SK-MEL-5 (cell line): ENCODE data around the gene SLC6A5. TPM values are rescaled to one million over a fixed set of nuclear protein-coding genes. Genes with fewer than 3 reads are reported as not detected.

Experiments used
- DNase-seq: peaks from one replicate; pipeline ENCODE4 v3.0.0-alpha.2; 2016; ENCODE audit warnings: low read depth, low spot score
- in situ Hi-C: cut with HindIII; loops from 2 replicates; pipeline ENCODE4 v1.10.0; 2016; ENCODE audit warnings: low sequenced_read_pairs, high pct_unique_total_duplicates, low pct_unique_long_range_greater_than_20kb
- total RNA-seq: library from RNA; depleted of rRNA; stranded (reverse); fragments of >200 nt; shearing (Covaris generic); gene quantifications from 2 replicates; pipeline ENCODE4 v1.2.3, GENCODE V29; 2014

Gene SLC6A5
- total RNA-seq, 1 experiment from 2014 or later: not detected

DNA sequence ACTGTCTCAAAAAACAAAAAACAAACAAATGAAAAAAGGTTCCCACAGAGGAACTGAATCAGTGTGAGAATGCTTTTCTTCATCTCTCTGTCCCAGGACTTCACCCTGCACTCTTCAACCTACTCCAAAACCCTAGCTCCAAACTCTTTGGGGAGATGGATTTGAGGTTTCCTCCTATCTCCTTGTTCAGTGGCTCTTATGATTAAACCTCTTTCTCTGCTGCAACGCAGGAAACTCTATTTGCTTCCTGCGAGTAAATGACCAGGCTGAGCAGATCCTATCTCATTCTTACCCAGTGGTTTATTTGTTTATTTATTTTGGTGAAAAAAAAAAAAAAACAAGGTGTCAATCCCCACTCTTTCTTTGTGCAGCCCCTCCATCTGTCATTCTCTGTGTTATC, 12.0 kb downstream of the SLC6A5 start:
- in situ Hi-C loops: no loop called here
- DNase-seq: no peak

DNA sequence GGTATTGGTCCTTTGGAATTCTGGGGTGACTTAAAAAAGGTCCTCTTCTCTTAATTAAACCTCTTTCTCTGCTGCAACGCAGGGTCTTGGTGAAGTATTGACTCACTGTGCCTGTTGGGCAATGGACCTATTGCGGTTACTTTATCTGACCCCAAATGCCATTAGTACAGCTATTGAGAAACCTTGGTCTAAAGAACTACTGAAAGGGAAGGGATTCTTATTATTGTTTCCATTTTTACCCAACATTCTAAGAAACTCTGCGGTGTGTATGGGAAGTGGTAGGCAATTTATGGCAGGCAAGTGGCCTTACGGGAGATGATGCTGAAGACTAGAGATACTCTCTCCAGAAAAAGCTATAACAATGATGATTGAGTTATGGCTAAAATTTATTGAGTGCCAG, 12.5 kb downstream of the SLC6A5 start:
- in situ Hi-C loops: no loop called here
- DNase-seq: no peak

DNA sequence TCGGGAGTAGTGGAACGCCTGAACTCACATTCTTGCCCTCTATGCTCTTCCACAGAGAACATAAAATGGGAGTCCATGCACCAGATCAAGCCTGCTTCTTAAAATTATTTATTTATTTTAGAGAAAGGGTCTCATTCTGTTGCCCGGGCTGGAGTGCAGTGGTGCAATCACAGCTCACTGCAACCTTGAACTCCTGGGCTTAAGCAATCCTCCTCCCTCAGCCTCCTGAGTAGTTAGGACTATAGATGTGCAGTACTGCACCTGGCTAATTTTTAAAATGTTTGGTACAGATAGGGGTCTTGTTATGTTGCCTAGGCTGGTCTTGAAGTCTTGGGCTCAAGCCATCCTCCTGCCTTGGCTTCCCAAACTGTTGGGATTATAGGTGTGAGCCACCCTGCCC, 13.0 kb downstream of the SLC6A5 start:
- in situ Hi-C loops: no loop called here
- DNase-seq: no peak

DNA sequence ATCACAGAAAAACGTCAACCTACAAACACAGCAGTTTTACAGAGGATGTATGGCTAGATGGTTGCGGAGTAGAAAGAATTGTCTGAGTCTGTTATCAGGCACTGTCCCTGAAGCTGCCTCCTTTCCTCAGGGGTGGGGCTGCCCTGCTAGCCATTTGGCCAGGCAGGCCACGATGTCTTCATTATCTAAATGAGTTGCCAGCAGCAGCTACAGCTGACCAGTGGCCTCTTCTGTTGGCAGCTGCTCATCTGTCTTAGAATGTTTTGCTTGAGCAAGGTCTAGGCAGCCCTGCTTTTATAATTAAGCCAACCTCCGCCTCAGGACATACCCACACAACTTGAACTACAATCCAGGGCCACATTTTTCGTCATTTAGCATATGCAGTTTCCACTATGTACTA, 17.5 kb downstream of the SLC6A5 start:
- in situ Hi-C loops: no loop called here
- no peak for DNase-seq

DNA sequence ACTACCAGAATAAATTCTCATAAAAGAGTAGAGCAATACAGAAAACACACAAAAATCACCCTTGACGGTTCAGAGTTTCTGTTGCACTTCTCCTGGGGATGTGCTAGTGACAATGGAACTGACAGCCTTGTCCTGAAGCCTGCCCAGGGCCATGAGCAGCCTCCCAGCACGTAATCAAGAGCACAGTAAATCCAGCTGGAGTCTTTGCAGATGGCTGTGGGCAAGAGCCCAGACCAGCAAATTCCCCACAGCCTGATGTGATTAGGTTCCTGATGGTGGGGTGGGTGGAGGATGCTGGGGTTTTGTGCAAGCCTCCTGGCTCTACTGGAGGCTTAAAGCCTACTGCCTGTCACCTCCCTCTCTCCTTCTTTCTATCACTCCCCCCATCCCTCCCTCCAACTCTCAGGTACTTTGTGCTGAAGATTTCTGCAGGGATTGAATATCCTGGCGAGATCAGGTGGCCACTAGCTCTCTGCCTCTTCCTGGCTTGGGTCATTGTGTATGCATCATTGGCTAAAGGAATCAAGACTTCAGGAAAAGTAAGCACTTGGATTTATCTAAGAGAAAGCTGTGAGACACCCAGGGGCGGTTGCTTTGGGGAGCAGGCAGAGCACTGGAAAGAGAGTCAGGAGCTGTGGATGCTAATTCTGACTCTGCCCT, 18.1 kb downstream of the SLC6A5 start:
- in situ Hi-C loops: no loop called here
- no peak for DNase-seq

DNA sequence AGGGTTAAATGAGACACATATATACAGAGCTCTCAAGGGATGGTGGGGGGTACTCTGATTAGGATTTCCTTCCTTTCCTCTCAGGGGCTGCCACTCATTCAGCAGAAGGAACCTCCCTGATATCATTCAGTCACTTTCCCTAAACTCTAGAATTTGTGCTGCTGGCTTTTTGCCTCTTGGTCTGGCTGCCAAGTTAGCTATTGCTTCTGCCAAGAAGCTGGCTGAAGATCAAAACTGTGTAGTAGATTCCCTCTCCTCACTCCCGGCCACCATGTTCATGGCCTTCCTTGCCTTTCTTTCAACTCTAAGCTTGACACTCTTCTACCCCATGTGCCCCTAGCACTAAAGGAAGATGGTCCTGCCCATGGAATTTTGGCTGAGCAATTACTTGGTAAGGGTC, 18.7 kb downstream of the SLC6A5 start:
- no peak for DNase-seq
- in situ Hi-C loops: no loop called here

DNA sequence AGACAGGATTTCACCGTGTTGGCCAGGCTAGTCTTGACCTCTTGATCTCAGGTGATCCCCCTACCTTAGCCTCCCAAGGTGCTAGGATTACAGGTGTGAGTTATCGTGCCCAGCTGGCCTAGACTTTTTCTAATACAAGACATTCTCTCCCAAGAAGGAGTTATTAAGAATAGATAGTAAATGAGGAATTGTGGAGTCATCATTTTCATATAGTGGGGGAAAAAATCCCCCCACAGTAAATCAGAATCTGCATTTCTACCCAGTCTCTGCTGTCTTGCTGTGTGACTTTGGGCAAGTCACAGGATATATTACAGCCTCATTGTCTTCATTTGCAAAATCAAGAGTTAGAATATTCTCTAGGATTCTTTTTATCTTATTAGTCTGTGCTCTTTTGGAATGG, 21.6 kb downstream of the SLC6A5 start:
- in situ Hi-C loops: no loop called here
- DNase-seq: no peak

DNA sequence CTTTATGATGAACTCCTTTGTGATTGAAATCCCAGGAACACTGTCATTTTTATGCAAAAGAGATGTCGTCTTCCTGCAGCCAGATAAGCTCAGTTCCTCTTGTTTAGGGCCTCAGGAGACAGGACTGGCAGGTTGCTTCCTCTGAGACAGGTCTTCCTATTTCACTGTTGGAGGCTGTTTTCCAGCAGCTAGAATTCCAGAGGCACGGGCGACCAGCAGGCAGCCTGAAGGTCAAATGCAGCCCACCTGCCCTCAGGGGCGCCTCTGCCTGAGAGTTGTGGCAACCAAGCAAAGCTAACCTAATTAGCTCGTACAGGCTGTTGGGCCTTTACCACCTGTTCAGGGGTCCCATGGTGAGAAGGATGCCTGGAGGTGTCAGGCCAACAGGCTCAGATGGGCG, 22.3 kb downstream of the SLC6A5 start:
- no peak for DNase-seq
- in situ Hi-C loops: no loop called here

DNA sequence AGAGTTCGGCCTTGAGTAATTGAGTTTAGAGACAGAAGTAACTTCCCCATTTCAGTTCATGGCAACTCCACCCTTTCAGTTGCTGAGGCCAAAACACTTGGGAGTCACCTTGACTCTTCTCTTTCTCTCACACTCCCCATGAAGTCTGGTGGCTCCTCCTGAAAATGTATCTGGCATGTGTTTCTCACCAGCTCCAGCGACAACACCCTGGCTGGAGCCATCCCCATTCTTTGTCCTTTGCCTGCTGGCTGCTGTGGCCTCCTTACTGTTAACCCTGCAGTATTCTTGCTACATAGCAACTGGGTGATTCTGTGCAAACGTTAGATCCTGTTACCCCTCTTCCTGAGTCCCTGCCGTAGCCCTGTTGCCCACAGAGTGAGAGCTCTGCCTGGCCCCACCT, 23.8 kb downstream of the SLC6A5 start:
- no peak for DNase-seq
- in situ Hi-C loops: no loop called here

DNA sequence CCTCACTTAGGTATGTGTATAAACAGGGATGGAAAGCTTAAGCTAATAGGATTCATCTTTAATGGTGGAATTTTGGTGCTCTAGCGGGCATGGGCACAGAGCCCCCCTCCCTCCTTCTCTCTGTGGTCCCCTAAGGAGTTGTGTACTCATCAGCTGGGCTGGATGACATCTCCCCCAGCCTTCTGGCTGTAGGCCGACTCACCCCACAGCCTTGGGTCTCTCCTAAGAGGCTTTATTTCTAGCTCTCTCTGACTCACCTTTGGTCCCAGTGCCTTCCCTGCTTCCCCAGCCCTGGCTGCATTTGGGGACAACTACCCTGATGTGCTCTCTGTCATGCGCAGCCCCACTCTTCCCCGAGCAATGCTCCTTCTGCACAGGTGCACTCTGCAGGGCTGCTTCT, 26.9 kb downstream of the SLC6A5 start:
- DNase-seq: no peak
- in situ Hi-C loops: no loop called here

DNA sequence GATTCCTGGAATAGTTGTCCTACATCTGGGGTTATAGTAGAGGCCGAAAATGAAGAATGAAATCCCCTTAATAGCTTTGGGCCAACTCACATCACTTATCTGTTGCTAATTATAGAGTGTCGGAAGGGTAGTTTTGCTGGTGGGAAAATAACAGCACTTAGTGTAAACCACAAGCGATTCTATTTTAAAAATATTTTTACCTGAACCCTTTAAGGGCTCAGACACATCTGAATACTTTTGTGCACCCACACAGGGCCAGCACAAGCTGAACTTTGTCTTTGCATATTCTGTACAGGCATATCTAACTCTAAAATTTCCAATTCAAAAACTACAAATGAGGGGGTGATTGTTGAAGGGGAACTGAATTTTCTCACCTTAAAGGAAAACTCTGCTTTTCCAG, 27.6 kb downstream of the SLC6A5 start:
- DNase-seq: no peak
- in situ Hi-C loops: no loop called here

DNA sequence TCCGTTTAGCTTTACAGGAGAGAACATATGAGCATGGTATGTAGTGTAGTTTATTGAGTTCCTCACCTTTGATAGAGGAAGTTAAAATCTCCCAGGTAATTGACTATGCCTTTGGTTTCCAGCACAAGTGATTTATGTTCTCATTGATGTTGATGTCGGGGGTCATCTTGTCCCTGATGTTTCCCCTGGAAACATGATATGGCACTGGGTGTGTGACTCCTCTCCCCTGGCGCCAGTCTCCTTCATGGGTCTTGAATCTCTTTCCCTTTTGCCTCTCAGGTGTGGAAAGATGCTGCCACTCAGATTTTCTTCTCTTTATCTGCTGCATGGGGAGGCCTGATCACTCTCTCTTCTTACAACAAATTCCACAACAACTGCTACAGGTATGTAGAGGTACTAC, 28.3 kb downstream of the SLC6A5 start:
- in situ Hi-C loops: no loop called here
- no peak for DNase-seq

DNA sequence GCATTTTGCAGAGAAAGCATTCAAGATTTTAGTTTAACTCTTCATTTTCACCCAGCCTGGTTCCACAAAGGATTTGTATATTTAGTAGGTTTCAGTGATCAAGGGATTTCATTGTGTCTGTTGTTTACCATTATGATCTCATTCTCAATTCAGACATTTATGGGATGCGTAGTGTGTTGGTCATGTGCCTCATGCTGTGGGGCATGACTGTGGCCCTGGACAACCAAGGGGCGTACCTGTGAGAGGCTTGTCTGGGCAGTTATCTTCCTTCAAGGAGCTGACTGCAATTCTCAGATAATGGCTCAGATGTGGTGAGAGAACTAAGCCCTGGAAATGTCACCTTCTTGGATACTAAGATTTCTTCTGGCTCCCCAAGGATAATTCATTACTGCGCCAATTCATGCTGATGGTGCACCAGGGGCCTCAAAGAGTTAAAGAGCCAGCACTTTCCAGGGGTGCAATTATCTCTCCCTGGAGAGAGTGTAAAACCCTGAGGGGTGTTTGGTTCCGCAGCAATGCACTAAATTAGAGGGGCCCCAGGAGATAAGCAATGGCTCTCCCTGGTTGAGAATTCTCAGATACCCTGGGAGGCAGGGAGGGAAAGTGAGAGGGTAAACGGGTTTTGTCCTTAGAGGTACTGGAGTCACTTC, 32.2 kb downstream of the SLC6A5 start:
- DNase-seq: peak; percentile 40
- in situ Hi-C loops: no loop called here

DNA sequence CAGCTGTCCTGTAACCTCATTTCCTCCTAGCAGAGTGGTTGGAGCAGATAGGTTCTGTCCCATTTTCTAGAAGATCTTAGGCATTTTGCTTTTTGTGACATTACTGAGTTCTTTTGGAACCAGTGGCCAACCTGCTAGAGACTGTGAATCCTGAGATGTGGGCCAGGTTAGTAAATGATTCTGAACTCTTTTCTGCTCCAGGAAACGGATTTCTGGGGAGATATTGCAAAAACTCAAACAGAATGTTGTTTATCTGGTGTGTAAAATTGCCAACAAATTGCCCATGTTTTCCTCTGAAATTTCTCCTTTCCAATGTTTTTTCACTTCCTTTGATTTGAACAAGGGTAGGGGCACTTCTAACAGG, 32.7 kb downstream of the SLC6A5 start:
- in situ Hi-C loops: no loop called here
- DNase-seq: no peak

DNA sequence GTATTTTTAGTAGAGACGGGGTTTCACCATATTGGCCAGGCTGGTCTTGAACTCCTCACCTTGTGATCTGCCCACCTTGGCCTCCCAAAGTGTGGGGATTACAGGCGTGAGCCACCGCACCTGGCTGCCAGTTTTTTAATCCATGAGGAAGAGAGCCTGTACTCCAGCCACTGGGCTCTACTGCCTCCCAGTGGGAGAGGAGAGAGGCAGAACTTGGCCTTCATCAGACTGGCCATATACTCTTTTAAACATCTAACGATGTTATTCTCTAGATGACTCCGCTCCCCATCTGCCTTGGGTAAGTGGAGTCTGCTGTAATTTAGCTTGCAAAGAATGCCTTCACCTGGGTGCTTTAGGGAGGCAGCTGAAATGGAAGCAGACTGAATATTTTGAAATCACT, 34.6 kb downstream of the SLC6A5 start:
- in situ Hi-C loops: no loop called here

DNA sequence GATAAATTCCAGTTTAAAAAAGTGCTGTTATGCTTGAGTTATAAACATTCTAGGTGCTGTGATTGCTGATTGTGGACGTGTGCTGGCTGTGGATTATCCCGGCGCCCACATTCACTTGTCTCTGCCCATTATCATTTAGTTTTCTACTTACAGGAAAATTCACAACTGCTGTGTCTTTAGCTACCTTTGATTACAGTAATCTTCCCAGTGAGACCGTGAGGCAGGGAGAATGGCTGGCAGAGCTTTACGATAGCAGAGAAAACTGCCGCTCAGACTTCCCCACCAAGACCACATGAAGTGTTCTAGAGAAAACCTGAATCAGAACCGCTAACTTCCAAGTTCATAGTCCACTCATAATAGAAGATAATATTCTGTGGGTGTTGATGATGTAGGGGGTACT, 35.4 kb downstream of the SLC6A5 start:
- in situ Hi-C loops: no loop called here
- no peak for DNase-seq

More for the DNA sequence above, 34.6 kb downstream of the SLC6A5 start:
- peak; percentile 36 for DNase-seq

DNA sequence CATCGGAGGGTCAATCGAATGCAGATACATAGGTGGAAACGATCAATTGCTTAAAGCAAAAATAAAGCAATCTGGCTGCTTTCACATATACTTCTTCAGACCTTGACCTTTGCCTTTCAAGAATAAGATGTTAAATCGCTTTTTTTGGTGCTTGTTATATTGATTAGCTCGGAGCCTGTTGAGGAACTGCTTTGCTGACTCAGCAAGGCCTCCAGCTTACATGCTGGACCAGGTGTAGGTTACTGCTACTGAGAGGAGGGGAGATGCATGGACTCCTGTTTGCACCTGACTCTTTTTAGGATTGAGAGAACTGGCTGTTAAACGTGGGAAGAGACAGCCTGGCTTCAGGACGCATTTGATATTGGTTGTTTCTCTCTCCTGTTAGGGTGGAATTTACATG, 38.7 kb downstream of the SLC6A5 start:
- in situ Hi-C loops: no loop called here

DNA sequence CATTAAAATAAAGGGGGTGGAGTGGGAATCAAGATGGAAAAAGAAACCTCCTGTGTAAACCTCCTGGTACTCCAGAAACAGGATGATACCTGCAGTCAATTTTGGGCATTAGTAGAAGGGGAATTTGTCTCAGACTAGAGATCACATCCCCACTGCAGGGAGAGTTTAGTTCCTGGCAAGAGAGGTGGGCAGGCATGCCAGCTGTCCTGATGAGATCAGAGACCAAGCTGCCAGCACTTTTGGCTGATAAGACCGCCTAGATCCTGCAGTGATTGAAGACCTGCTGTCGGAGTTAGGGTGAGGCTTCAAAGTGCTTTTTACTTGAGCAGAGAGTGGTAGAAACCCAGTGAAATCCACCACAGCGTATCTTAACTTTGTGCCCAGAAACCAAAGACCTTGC, 40.3 kb downstream of the SLC6A5 start:
- no peak for DNase-seq
- in situ Hi-C loops: no loop called here

More for the DNA sequence above, 38.7 kb downstream of the SLC6A5 start:
- DNase-seq: no peak

DNA sequence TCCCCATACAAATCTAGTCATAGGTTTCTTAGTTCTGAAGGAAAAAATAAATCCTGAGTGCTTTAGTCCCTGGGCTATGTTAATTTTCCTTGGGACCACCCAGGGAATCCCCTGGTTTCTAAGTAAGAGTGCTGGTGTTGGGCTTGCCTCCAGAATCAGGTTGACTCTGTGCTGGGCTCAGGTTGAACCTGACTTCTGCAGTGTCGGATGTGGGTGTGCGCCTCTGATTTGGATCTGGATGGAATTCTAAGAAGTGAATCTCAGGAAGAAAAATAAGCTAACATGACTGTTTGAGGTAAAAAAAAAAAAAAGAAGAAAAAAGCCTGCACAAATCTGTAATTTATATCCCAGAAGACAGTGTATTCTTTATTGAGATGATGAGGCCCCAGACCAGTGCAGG, 41.0 kb downstream of the SLC6A5 start:
- in situ Hi-C loops: no loop called here
- no peak for DNase-seq

DNA sequence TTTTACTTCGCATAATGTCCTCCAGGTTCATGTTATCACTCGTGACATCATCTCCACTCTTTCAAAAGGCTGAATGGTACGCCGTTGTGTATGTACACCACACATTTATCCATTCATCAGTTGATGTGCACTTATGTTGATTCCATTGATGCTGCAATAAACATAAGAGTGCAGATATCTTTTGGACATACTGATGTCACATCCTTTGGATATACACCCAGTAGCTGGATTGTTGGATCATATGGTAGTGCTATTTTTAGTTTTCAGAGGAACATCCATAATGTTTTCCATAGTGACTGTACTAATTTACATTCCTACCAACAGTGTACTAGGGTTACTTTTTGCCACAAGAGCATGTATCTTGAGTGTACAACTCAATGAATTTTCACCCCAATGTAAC, 45.0 kb downstream of the SLC6A5 start:
- in situ Hi-C loops: no loop called here
- DNase-seq: no peak
